Endothelial cell of umbilical vein (primary cell): ENCODE data around the gene SOAT1. TPM values are rescaled to one million over a fixed set of nuclear protein-coding genes. Genes with fewer than 3 reads are reported as not detected.

Experiments used
- BruUV-seq: library from RNA; stranded (reverse); fragments of 400-500 nt; replicated peaks from 2 replicates; lab custom pipeline; 2021; lab: Mats Ljungman, UMichigan
- CTCF ChIA-PET: fragments of 300-600, 350-600 bp; sonication (Branson Sonifier 250); formaldehyde crosslinking; loops from one replicate; lab custom pipeline; 2021; ENCODE audit warnings: antibody characterized with exemption, inconsistent platforms; lab: Charles Lee
- POLR2A ChIA-PET: fragments of 300-600, 350-600 bp; sonication (Branson Sonifier 250); formaldehyde crosslinking; loops from one replicate; lab custom pipeline; 2021; ENCODE audit warnings: antibody characterized with exemption, inconsistent platforms; lab: Charles Lee
- DNase-seq: peaks from one replicate; pipeline ENCODE4 v3.0.0-alpha.2; 2011; ENCODE audit warnings: low read depth, low spot score
- FAIRE-seq: peaks from 2 replicates; lab custom pipeline; 2011; peaks lifted over from hg19 to GRCh38; lab: Jason Lieb, UNC
- H2AFZ ChIP-seq: 2 replicates; pipeline ENCODE4 v1.6.0; 2012; ENCODE audit warnings: low read depth, low read length, control low read depth, inconsistent platforms
- H3K27ac ChIP-seq: 2 replicates; pipeline ENCODE4 v1.5.1; 2011; ENCODE audit warnings: low read depth, mild to moderate bottlenecking, control low read depth, low read length, moderate library complexity; ENCODE audit not compliant: insufficient read depth
- H3K27me3 ChIP-seq, 2 experiments: 2 replicates each; pipeline versions ENCODE4 v1.6.0 to v1.6.1; 2011; ENCODE audit warnings: low read length in 2 of 2, mixed read lengths in 1 of 2; ENCODE audit not compliant: control insufficient read depth in 2 of 2, insufficient read depth in 2 of 2
- H3K36me3 ChIP-seq, 2 experiments: 2 replicates in 1 of 2; 3 replicates in 1 of 2; pipeline ENCODE4 v1.5.1; 2011; ENCODE audit warnings: low read length in 2 of 2, mild to moderate bottlenecking in 1 of 2, moderate library complexity in 1 of 2; ENCODE audit not compliant: control insufficient read depth in 2 of 2, insufficient read depth in 2 of 2; ENCODE audit errors: extremely low read depth in 1 of 2
- H3K4me1 ChIP-seq: 3 replicates; pipeline ENCODE4 v1.5.1; 2011; ENCODE audit warnings: mild to moderate bottlenecking, low read length; ENCODE audit not compliant: control insufficient read depth, insufficient read depth; ENCODE audit errors: extremely low read depth
- H3K4me2 ChIP-seq: 2 replicates; pipeline ENCODE4 v1.6.1; 2011; ENCODE audit warnings: low read length, control low read depth, mixed read lengths; ENCODE audit not compliant: insufficient read depth
- H3K4me3 ChIP-seq, 3 experiments: fragments of 200-600 bp in 1 of 3; sonication (generic), shearing (Covaris generic) in 1 of 3; replicated peaks in 1 of 3; 2 replicates each; pipeline ENCODE4 v1.5.1; 2011 to 2016; ENCODE audit warnings: control low read depth in 3 of 3, low read length in 3 of 3, mild to moderate bottlenecking in 2 of 3, inconsistent platforms in 1 of 3, low read depth in 1 of 3, moderate library complexity in 1 of 3; ENCODE audit not compliant: insufficient read depth in 1 of 3
- H3K79me2 ChIP-seq: 2 replicates; pipeline ENCODE4 v1.6.0; 2012; ENCODE audit warnings: low read length, inconsistent platforms; ENCODE audit not compliant: control insufficient read depth, insufficient read depth
- H3K9ac ChIP-seq: replicated peaks from 2 replicates; pipeline ENCODE3; 2011; ENCODE audit warnings: low read length, control low read depth; ENCODE audit not compliant: insufficient read depth; ENCODE audit errors: extremely low read depth
- H3K9me1 ChIP-seq: replicated peaks from 3 replicates; pipeline ENCODE4 v1.6.0; 2011; ENCODE audit warnings: mild to moderate bottlenecking, low read length; ENCODE audit not compliant: control insufficient read depth, insufficient read depth; ENCODE audit errors: extremely low read depth
- H3K9me3 ChIP-seq: replicated peaks from 2 replicates; pipeline ENCODE4 v1.5.1; 2012; ENCODE audit warnings: low read length, inconsistent platforms; ENCODE audit not compliant: control insufficient read depth, insufficient read depth
- H4K20me1 ChIP-seq: replicated peaks from 2 replicates; pipeline ENCODE3; 2011; ENCODE audit warnings: mild to moderate bottlenecking, low read length; ENCODE audit not compliant: control insufficient read depth, insufficient read depth; ENCODE audit errors: extremely low read depth
- EZH2 ChIP-seq: IDR thresholded peaks from 2 replicates; pipeline ENCODE4 v1.6.1; 2012; ENCODE audit warnings: borderline replicate concordance, low read depth, mild to moderate bottlenecking, moderate library complexity, low read length, inconsistent platforms; ENCODE audit not compliant: severe bottlenecking
- FOS ChIP-seq: IDR thresholded peaks from 2 replicates; pipeline ENCODE4 v1.6.1; 2011; ENCODE audit warnings: mild to moderate bottlenecking, low read length, moderate library complexity, borderline replicate concordance; ENCODE audit not compliant: insufficient read depth
- GATA2 ChIP-seq: IDR thresholded peaks from 2 replicates; pipeline ENCODE4 v1.7.0; 2011; ENCODE audit warnings: low read depth, mild to moderate bottlenecking, moderate library complexity, mixed read lengths, low read length; ENCODE audit not compliant: insufficient read length, insufficient read depth
- JUN ChIP-seq: IDR thresholded peaks from 2 replicates; pipeline ENCODE4 v1.6.1; 2011; ENCODE audit warnings: borderline replicate concordance, low read depth; ENCODE audit not compliant: insufficient read length, insufficient read depth
- MYC ChIP-seq: IDR thresholded peaks from one replicate; pipeline ENCODE4 v1.6.1; 2011; ENCODE audit warnings: mild to moderate bottlenecking, low read depth, low read length
- POLR2A ChIP-seq: IDR thresholded peaks from 2 replicates; pipeline ENCODE4 v1.6.1; 2012; ENCODE audit warnings: low read depth, mild to moderate bottlenecking, control low read depth, low read length
- POLR2AphosphoS5 ChIP-seq: IDR thresholded peaks from 2 replicates; pipeline ENCODE4 v1.6.1; 2012; ENCODE audit warnings: low read depth, mild to moderate bottlenecking, control low read depth, low read length, moderate library complexity; ENCODE audit not compliant: insufficient read depth
- dilution Hi-C: fragments of 300-500 bp; cut with MboI; formaldehyde crosslinking; loops from one replicate; pipeline ENCODE4 v1.15.0; 2019; ENCODE audit warnings: low sequenced_read_pairs; ENCODE audit not compliant: extremely low pct_ligation_motif_present
- intact Hi-C: fragments of 100-400 bp; cut with micrococcal nuclease; formaldehyde crosslinking; loops from one replicate; pipeline ENCODE4 v1.10.0; 2022
- polyA plus RNA-seq, 4 experiments: library from polyadenylated mRNA; depleted of rRNA in 3 of 4; stranded (reverse) in 3 of 4; unstranded in 1 of 4; fragments of >200 nt; gene quantifications; 2 replicates each; pipeline versions ENCODE4 v1.2.1 to v1.2.3, GENCODE V29; 2011 to 2012; ENCODE audit warnings: missing spikeins in 1 of 4
- total RNA-seq: library from RNA; stranded (reverse); gene quantifications from 2 replicates; pipeline ENCODE4 v1.2.3, GENCODE V29; 2021
- TF ChIP-seq, protein P1 (sequence below): IDR thresholded peaks from 2 replicates; pipeline ENCODE4 v1.6.1; 2011; ENCODE audit not compliant: insufficient read depth, insufficient read length
- TF ChIP-seq, protein P2 (sequence below), 2 donors: IDR thresholded peaks; 1 replicate in 1 of 2; 2 replicates in 1 of 2; pipeline ENCODE4 v1.5.1; 2011; ENCODE audit warnings: low read length in 2 of 2, mild to moderate bottlenecking in 2 of 2, moderate library complexity in 2 of 2, control low read depth in 1 of 2, inconsistent platforms in 1 of 2, low read depth in 1 of 2; ENCODE audit not compliant: insufficient read depth in 1 of 2; ENCODE audit errors: extremely low read depth in 1 of 2

Gene SOAT1
- total and polyA plus RNA-seq, 2 donors (not counting 3 experiments of a cell fraction or from before 2014, with no cell fraction given), result 14.0 to 38.2 TPM

DNA sequence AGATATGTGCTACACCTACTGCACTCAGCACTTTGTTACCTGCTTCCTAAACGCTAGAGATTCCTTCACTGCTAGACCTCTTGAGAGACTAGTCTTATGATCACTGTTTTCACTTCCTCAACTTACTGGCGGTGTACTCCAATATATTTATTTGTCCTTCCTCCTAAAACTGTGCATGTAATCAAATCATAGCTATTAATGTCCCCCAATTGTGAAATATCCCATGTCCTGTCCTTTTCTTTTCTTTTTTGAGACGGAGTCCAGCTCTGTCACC is 3.4 kb downstream of the SOAT1 start:
- DNase-seq, result no peak
- ChIA-PET CTCF (no interaction called here), POLR2A (no interaction called here)
- Histone ChIP-seq H3K27me3 (no peaks in the 10 kb centered on the region), H3K9ac (no peak overlapping the region), H4K20me1 (no peaks in the 10 kb centered on the region), H3K27ac (no peak overlapping the region), H3K9me1 (no peaks in the 10 kb centered on the region), H3K9me3 (no peaks in the 10 kb centered on the region), H2AFZ (no peak overlapping the region), H3K79me2 (peaks cover 50% of the 10 kb centered on the region), H3K36me3 (no peaks in the 10 kb centered on the region), H3K4me3 (no peak overlapping the region), H3K4me1 (peaks cover 14% of the 10 kb centered on the region), H3K4me2 (no peak overlapping the region)
- dilution Hi-C loops, result no loop called here
- TF ChIP-seq EZH2, result no peak
- TF ChIP-seq GATA2, result no peak
- no peak for TF ChIP-seq JUN
- TF ChIP-seq, protein P1, sequence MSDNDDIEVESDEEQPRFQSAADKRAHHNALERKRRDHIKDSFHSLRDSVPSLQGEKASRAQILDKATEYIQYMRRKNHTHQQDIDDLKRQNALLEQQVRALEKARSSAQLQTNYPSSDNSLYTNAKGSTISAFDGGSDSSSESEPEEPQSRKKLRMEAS, result no peak
- no peak for TF ChIP-seq MYC
- no peak for TF ChIP-seq POLR2A
- no peak for TF ChIP-seq FOS
- TF ChIP-seq POLR2AphosphoS5, result no peak
- TF ChIP-seq, protein P2, sequence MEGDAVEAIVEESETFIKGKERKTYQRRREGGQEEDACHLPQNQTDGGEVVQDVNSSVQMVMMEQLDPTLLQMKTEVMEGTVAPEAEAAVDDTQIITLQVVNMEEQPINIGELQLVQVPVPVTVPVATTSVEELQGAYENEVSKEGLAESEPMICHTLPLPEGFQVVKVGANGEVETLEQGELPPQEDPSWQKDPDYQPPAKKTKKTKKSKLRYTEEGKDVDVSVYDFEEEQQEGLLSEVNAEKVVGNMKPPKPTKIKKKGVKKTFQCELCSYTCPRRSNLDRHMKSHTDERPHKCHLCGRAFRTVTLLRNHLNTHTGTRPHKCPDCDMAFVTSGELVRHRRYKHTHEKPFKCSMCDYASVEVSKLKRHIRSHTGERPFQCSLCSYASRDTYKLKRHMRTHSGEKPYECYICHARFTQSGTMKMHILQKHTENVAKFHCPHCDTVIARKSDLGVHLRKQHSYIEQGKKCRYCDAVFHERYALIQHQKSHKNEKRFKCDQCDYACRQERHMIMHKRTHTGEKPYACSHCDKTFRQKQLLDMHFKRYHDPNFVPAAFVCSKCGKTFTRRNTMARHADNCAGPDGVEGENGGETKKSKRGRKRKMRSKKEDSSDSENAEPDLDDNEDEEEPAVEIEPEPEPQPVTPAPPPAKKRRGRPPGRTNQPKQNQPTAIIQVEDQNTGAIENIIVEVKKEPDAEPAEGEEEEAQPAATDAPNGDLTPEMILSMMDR (IDR thresholded peaks at IDR 0.05; ENCODE audit: extremely low read depth in 1 of 2, insufficient read depth in 1 of 2, low read depth in 1 of 2, low read length in 2 of 2), result no peak
- intact Hi-C loops, result no loop called here
- no peak for FAIRE-seq
- BruUV-seq, result no TSS peak
